Measurements from ENCODE around the gene TIMM17A.
"Not testable (repeated sequence)": the region's sequence is repeated elsewhere in the genome, so short reads cannot be mapped to it uniquely, and the experiment has no call there.

The TIMM17A gene

DNA sequence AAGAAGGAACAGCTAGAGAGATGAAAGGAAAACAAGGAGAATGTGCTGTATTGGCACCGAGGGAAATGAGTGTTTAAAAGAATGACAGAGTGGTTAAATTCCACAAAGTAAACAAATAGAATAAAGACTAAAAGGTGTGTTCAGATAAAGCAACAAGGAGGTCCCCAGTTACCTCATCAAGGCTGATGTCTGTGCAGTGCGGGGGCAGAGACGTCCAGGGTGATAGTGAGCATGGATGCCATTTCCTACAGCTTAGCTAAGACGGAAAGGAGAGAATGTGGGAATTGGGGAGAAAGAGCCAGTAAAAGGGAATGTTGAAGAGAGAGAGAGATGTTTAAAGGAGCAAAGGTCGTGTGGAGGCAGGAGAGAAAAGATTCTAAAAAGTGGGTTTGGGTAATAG is 24.5 kb upstream of the TIMM17A start:
- Mint-ChIP-seq H3K27me3 (peaks cover 2% of the 10 kb centered on the region), H3K4me3 (no peak overlapping the region), H3K36me3 (no peaks in the 10 kb centered on the region), H3K27ac (no peak overlapping the region), H3K9me3 (no peaks in the 10 kb centered on the region), H3K4me1 (no peaks in the 10 kb centered on the region)

DNA sequence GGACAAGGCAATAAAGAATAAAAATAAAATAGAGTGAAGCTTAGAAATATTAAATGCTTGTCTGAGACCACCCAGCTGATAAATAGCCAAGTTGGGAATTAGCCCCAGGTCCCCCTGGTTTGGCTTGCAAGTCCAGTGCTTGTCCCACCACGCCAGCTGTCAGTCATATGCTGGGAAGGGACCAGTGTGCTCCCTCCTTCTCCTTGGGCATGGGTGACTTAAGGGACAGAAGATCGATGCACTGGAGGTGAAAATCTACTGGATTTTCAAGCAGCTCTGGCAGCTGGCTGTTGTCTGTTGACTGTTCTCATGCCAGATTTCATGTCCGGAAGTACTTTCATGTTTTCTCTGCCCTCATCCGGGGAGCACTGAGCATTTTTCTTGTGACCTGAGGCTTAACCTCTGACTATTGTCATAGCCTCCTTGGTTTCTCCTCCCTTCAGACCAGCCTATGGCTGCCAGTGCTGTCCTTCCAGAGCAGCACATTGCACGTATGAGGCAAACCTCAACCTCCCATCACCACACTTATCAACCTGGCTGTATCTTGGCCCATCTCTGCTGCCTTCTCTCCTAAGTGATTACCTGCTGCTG is 21.4 kb upstream of the TIMM17A start:
- peaks cover 9% of the 10 kb centered on the region for H3K27me3 Mint-ChIP-seq
- H3K27ac Mint-ChIP-seq = no peak overlapping the region
- no peaks in the 10 kb centered on the region for H3K9me3 Mint-ChIP-seq
- H3K4me1 Mint-ChIP-seq = no peaks in the 10 kb centered on the region
- H3K36me3 Mint-ChIP-seq = no peaks in the 10 kb centered on the region
- H3K4me3 Mint-ChIP-seq = no peak overlapping the region

DNA sequence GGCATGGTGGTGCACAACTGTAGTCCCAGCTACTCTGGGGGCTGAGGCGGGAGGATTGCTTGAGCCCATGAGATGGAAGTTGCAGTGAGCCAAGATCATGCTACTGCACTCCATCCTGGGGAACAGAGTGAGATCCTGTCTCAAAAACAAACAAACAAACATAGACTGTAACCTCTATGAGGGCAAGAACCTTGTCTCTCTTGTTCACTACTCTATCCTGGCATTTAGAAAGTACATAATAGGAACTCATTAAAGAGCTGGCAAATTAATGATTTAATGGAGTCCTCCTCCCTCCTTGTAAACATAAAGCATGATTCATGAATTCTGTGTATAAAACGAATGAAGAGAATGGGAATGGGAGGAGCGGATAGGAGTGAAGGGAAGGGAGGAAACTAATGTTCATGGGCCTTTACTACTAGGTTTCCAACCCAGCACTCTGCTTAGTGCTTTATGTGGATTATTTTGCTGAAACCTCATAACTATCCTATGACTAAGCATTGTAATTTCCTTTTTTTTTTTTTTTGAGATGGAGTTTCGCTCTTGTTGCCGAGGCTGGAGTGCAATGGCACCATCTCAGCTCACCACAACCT is 17.6 kb upstream of the TIMM17A start:
- H3K9me3 Mint-ChIP-seq = no peaks in the 10 kb centered on the region
- no peaks in the 10 kb centered on the region for H3K36me3 Mint-ChIP-seq
- H3K4me3 Mint-ChIP-seq = no peak overlapping the region
- no peaks in the 10 kb centered on the region for H3K4me1 Mint-ChIP-seq
- no peak overlapping the region for H3K27ac Mint-ChIP-seq
- peaks cover 10% of the 10 kb centered on the region for H3K27me3 Mint-ChIP-seq

DNA sequence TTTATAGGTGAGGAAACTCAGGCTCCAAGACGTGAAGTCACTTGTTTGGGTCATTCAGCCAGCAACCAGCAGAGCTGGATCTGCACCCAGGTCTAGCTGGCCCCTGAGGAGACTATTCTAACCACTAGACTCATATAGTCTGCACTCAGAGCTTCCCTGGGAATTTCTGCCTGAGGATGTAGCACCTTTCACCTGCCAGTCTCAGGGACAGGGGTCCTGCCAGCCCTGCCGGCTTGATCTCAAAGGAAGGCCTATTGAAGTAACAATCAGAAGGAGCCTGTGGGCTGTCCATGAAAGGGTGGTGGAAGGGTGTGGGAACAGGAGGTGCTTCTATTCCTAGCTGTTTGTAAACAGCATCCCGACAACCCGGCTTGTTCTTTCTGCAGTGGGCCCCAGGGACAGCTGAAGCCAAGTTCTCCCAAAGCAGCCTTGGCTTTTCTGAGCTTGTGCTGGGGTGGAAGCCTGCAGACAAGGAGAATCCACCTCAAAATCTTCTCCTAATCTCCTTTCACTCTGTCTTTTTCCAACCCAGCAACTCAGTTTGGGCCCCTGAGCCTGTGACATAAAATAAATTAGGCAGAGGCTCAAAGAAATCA is 16.8 kb upstream of the TIMM17A start:
- Mint-ChIP-seq H3K27ac (no peak overlapping the region), H3K4me3 (no peak overlapping the region), H3K9me3 (no peaks in the 10 kb centered on the region), H3K36me3 (no peaks in the 10 kb centered on the region), H3K4me1 (no peaks in the 10 kb centered on the region), H3K27me3 (peaks cover 10% of the 10 kb centered on the region)

DNA sequence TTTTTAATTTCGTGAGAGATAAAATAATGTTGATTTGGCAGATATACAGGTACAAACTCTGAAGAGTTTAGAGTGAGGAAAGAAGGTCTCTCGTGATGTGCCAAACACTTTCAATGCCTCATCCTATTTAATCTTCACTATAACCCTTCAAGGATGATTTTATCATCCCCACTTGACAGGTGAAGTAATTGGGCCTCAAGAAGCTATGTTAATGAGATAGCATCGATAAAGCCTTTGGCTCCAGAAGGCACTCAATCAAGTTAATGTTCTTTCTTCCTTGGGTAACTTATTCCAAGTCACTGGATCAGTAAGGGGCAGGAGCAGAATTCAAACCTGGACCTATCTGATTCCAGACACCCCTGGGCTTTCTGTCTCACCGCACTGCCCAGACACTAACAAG is 16.2 kb upstream of the TIMM17A start:
- Mint-ChIP-seq H3K36me3 (no peaks in the 10 kb centered on the region), H3K27ac (no peak overlapping the region), H3K4me1 (no peaks in the 10 kb centered on the region), H3K27me3 (peaks cover 13% of the 10 kb centered on the region), H3K4me3 (no peak overlapping the region), H3K9me3 (no peaks in the 10 kb centered on the region)

DNA sequence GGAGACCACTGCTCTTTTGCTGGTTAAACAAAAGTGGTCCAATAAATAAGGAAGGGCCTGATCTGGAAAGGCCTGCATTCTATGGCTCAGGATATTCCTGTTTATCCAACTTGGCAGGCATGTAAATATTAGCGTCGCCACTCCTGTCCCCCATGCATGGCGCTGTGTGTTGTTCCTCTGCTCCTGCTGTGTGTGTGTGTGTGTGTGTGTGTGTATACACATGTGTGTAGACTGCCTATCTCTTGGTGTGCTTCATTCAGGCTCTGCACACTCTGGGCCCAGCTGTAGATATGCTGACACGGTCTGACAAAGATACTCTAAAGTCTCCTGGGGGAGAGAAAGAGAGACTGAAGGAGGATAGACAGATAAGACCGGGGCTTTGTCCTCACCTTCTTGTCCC is 15.7 kb upstream of the TIMM17A start:
- Mint-ChIP-seq H3K27ac (no peak overlapping the region), H3K4me3 (no peak overlapping the region), H3K9me3 (no peaks in the 10 kb centered on the region), H3K27me3 (peaks cover 12% of the 10 kb centered on the region), H3K36me3 (no peaks in the 10 kb centered on the region), H3K4me1 (no peaks in the 10 kb centered on the region)

DNA sequence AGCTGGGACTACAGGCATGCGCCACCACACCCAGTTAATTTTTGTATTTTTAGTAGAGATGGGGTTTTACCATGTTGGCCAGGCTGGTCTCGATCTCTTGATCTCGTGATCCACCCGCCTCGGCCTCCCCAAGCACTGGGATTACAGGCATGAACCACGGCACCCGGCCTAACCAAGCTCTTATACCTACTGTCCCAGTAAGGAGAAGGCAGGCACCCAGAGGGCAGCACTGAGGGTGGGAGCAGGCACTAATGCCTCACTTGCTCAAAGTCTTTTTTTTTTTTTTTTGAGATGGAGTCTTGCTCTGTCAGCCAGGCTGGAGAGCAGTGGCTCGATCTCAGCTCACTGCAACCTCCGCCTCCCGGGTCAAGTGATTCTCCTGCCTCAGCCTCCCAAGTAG is 15.0 kb upstream of the TIMM17A start:
- H3K36me3 Mint-ChIP-seq, H3K4me1 Mint-ChIP-seq, H3K27ac Mint-ChIP-seq, H3K4me3 Mint-ChIP-seq, H3K9me3 Mint-ChIP-seq: not testable (repeated sequence)
- H3K27me3 Mint-ChIP-seq = peaks cover 18% of the 10 kb centered on the region

DNA sequence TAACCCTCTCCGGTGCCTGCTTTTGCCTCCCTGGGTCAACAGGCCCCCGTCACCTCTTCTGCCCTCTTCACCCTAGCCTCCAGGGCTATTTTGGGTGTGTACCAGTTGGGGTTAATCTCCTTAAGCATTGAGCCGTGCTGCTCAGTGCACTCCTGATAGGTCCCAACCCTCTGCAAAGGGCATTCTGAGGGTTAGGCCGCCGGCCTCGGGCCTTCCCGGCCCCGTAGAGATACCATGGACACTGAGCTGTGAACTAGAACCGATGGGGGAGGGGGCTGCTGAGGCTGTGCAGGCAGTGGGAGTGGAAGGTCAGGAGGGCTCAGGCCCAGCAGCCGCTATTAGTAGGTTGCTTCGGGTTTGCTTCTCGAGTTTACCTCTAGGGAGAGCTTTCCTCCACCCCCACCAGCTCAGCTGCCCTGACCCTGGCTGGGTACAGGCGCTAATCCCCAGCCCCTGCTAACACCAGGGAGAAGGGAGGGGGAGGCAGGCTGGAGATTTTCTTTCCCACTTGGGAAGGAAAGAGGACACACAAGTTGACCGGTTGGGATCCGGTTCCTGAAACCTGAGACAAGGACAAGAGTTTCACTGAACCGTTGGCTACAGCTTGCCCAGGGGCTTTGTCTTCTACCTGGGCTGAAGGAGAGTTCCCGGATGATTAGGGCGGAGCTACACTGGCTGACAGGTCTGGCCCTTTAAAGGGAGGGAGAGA is 13.7 kb upstream of the TIMM17A start:
- H3K36me3 Mint-ChIP-seq = no peaks in the 10 kb centered on the region
- no peak overlapping the region for H3K27ac Mint-ChIP-seq
- no peaks in the 10 kb centered on the region for H3K9me3 Mint-ChIP-seq
- peaks cover 27% of the 10 kb centered on the region for H3K27me3 Mint-ChIP-seq
- H3K4me1 Mint-ChIP-seq = peaks cover 4% of the 10 kb centered on the region
- H3K4me3 Mint-ChIP-seq = no peak overlapping the region

DNA sequence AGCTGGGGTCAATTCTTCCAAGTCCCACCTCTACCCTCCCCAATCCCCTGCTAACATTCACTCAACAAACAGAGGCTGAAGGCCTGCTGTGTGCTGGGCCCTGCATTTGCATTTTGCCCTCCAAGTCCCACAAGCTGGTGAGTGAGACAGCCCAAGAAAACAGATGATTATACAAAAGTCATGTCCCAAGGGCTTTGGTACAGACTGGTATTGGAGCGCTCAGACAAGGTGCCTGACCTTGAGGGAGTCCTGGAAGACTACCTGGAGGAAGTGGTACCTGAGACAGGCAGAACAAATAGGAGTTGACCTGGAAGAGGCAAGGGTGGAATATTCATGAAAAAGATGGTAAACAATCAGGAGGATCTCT is 13.2 kb upstream of the TIMM17A start:
- Mint-ChIP-seq H3K4me3 (no peak overlapping the region), H3K36me3 (no peaks in the 10 kb centered on the region), H3K27me3 (peaks cover 28% of the 10 kb centered on the region), H3K9me3 (no peaks in the 10 kb centered on the region), H3K27ac (no peak overlapping the region), H3K4me1 (peaks cover 9% of the 10 kb centered on the region)

DNA sequence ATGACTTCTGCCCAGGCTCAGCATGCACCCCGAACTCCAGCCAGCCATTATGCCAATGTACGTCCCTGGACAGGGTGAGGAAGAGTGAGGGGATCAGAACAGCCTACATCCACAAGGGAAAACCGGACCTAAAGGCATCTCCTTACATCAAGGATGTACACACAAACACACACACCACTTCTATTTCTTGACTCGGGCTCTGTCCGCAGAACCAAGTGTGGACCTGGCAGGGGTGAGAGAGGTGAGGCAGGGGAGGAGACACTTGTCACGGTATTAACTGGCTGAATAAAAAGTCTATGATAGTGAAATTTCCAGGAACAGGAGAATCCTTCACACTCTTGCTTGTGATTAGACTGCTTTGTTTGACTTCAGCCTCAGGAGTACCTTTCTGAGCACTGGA is 11.3 kb upstream of the TIMM17A start:
- peaks cover 34% of the 10 kb centered on the region for H3K27me3 Mint-ChIP-seq
- H3K36me3 Mint-ChIP-seq = no peaks in the 10 kb centered on the region
- H3K4me3 Mint-ChIP-seq = no peak overlapping the region

DNA sequence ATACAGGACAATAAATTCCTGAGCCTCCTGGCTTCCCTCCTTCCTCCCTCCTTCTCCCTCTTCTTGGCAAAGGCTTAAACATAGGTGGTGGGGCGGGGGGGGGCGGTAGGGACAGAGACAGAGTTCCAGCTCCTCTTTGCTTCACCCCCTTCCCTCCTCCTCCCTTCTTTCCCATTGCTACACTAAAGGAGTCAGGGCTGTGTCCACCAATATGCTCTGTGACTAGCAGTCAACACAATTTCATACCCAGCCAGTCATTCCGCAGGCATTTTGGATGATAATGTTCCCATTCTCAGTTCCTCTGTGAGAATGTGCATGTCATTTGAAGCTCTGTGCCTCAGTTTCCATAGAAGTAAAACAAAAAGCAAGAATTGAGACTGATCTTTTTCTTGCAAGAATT is 10.7 kb upstream of the TIMM17A start:
- Mint-ChIP-seq H3K4me3 (no peak overlapping the region), H3K27ac (no peak overlapping the region), H3K9me3 (no peaks in the 10 kb centered on the region), H3K36me3 (no peaks in the 10 kb centered on the region), H3K27me3 (peaks cover 33% of the 10 kb centered on the region), H3K4me1 (peaks cover 11% of the 10 kb centered on the region)

More for the DNA sequence above, 11.3 kb upstream of the TIMM17A start:
- H3K9me3 Mint-ChIP-seq = no peaks in the 10 kb centered on the region
- H3K4me1 Mint-ChIP-seq = peaks cover 11% of the 10 kb centered on the region
- no peak overlapping the region for H3K27ac Mint-ChIP-seq

DNA sequence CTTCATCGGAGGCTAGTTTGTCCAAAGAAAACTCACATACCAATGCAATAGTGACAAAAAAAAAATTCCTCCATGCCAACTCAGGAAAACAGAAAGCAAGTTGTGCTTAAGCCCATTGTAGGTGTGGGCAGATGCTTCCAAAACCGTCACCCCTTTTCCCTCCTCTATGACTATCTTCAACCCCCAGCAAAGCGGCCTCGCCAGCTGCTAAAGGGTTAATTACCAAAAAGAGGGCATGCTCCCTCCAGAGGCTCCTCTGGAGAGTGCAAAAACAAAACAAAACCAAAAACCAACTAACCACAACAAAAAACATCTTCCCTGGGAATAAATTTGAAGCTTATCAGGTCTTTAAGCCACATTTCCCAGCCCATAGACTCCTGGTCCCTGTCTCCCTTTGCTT is 10.1 kb upstream of the TIMM17A start:
- peaks cover 33% of the 10 kb centered on the region for H3K27me3 Mint-ChIP-seq
- no peaks in the 10 kb centered on the region for H3K36me3 Mint-ChIP-seq
- no peak overlapping the region for H3K27ac Mint-ChIP-seq
- H3K9me3 Mint-ChIP-seq = no peaks in the 10 kb centered on the region
- H3K4me3 Mint-ChIP-seq = no peak overlapping the region
- peaks cover 11% of the 10 kb centered on the region for H3K4me1 Mint-ChIP-seq

DNA sequence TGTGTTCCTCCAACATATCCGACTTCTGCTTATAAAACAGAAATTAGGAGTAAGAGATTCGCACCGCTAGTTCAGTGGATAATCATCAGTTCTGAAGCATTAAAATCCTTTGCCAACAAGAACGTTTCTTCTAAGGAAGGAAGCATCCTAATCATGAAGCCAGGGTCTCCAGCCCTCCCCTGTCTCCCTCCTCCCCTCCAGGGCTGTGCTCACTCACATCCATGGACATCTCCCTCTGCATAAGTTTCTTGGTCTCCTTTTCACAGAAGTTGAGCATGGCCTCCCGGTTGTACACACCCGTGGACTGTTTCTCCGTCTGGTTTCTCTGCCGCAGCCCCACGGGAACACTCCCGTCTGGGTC is 9.5 kb upstream of the TIMM17A start:
- H3K4me3 Mint-ChIP-seq = no peak overlapping the region
- H3K27me3 Mint-ChIP-seq = peaks cover 33% of the 10 kb centered on the region
- no peaks in the 10 kb centered on the region for H3K36me3 Mint-ChIP-seq
- no peaks in the 10 kb centered on the region for H3K9me3 Mint-ChIP-seq
- no peak overlapping the region for H3K27ac Mint-ChIP-seq
- H3K4me1 Mint-ChIP-seq = peaks cover 11% of the 10 kb centered on the region

DNA sequence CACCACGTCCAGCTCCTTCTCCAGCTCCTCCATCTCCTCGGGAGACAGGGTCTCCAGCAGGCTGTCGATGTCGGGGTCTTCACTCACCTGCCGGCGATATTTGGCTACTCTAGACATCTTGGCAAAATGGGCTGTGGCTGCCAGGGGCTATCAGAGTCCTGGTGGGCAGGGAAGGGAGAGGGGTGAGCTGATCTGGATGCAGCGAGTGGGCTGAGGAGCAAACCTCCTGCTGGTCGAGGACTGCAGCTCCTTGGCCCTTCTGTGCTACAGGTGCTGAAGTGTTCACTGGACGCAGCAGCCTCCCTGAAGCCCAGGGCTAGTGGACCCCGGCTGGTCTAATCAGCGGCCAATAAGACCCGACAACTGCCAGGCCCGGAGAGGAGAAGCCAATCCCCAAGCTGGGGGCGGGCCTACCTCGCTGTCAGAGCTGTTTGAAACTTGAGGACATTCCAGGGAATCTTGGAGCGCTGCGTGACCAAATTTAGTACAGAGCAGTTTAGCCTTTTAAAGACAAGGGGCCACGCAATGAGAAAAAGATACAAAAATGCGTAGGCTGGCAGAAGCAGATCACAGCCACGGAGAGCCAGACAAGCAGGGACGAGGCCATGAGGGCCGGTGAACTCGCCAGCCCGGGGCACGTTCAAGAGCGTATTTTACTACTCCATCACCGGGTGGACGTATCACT is 8.9 kb upstream of the TIMM17A start, which contains the start of gene LMOD1:
Gene LMOD1 (minus strand): TSS at position 325 of the 685 bp plus-strand sequence. CDS start 208 bp downstream, at position 117.
- Mint-ChIP-seq H3K36me3 (no peaks in the 10 kb centered on the region), H3K4me3 (peak within 1 kb of the TSS; percentile 40), H3K4me1 (peaks cover 11% of the 10 kb centered on the region), H3K9me3 (no peaks in the 10 kb centered on the region), H3K27ac (no peak within 1 kb of the TSS), H3K27me3 (peaks cover 33% of the 10 kb centered on the region)

DNA sequence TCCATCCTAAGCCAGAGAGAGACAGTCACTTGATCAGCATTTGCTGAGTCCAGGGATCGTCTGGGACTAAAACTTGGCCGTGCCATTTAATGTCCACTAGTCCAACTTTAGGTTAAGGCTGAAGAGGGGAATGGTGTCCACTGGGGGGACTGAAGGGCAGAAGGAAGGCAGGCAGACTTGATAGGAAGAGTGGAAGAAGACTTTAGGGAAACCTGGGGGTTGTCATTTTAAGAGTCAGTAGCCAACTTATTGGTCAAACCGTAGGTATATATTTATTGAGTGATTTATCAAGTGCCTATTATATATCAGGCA is 7.7 kb upstream of the TIMM17A start:
- peaks cover 33% of the 10 kb centered on the region for H3K27me3 Mint-ChIP-seq
- peaks cover 11% of the 10 kb centered on the region for H3K4me1 Mint-ChIP-seq
- H3K4me3 Mint-ChIP-seq = no peak overlapping the region
- no peak overlapping the region for H3K27ac Mint-ChIP-seq
- no peaks in the 10 kb centered on the region for H3K9me3 Mint-ChIP-seq
- H3K36me3 Mint-ChIP-seq = no peaks in the 10 kb centered on the region

DNA sequence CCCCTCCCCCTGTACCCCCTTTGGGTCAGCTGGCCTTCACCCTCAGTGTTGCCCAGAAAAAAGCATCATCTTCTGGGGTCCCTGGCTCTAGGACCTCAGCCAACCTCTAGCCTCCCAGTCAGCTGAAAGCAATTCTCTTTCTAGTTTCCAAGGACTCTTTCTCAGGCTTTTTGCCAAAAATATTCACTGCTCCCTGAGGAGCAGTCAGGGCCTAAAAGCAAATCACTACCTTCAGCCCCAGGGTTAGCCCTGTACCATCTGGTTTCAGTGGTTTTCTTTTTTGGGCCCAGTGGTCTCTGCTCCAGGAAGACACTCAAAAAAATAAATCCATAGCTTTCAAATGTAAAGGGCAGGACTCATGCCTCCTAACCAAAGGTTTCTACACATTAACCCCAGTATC is 5.8 kb upstream of the TIMM17A start:
- Mint-ChIP-seq H3K36me3 (no peaks in the 10 kb centered on the region), H3K9me3 (no peaks in the 10 kb centered on the region), H3K27ac (no peak overlapping the region), H3K4me1 (peaks cover 11% of the 10 kb centered on the region), H3K4me3 (no peak overlapping the region), H3K27me3 (peaks cover 30% of the 10 kb centered on the region)
